WERI-Rb-1 (cell line): Measurements from ENCODE around the gene CENPC.

Experiments used
- DNase-seq: peaks from one replicate; pipeline ENCODE4 v3.0.0-alpha.2; 2020
- H3K27ac ChIP-seq: fragments of 250-450 bp; sonication (Bioruptor Pico); 2 replicates; pipeline ENCODE4 v1.5.1; 2020; ENCODE audit warnings: mild to moderate bottlenecking, moderate library complexity
- H3K27me3 ChIP-seq: fragments of 250-450 bp; sonication (Bioruptor Pico); 2 replicates; pipeline ENCODE4 v1.5.1; 2021; ENCODE audit warnings: mild to moderate bottlenecking, low read depth, moderate library complexity; ENCODE audit not compliant: insufficient read depth, severe bottlenecking
- H3K36me3 ChIP-seq: fragments of 250-450 bp; sonication (Bioruptor Pico); 2 replicates; pipeline ENCODE4 v1.5.1; 2020; ENCODE audit warnings: mild to moderate bottlenecking, moderate library complexity
- H3K4me3 ChIP-seq: 2 replicates; pipeline ENCODE4 v1.5.1; 2011; ENCODE audit warnings: low read depth, mild to moderate bottlenecking, control low read depth, low read length
- H3K9me3 ChIP-seq: fragments of 250-450 bp; sonication (Bioruptor Pico); 2 replicates; pipeline ENCODE4 v1.5.1; 2021; ENCODE audit warnings: mild to moderate bottlenecking, moderate library complexity; ENCODE audit not compliant: severe bottlenecking
- TF ChIP-seq, protein P1 (sequence below): IDR thresholded peaks from 2 replicates; pipeline ENCODE4 v1.5.1; 2011; ENCODE audit warnings: low read depth, mild to moderate bottlenecking, control low read depth, inconsistent platforms, low read length

CENPC gene

DNA sequence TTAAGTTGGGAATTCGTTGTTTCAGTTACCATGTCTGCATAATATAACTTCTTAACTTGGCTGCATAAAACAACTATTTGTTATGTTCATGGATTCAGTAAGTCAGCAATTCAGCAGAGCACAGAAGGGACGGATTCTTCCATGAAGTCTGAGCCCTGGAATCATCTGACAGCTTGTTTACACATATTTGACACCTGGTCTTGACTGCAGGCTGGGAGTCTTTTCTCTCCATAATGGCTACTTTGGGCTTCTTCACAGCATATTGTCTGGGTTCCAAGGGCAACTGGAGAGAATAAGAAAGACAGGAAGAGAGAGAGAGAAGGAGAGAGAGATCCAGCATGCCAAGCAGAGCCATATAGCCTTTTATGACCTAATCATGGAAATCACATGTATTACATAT, 23.1 kb downstream of the CENPC start:
- Histone ChIP-seq H3K27me3 (no peaks in the 10 kb centered on the region), H3K4me3 (no peak overlapping the region), H3K27ac (no peak overlapping the region), H3K9me3 (no peaks in the 10 kb centered on the region), H3K36me3 (peaks cover 13% of the 10 kb centered on the region)
- no peak for DNase-seq
- TF ChIP-seq, protein P1, sequence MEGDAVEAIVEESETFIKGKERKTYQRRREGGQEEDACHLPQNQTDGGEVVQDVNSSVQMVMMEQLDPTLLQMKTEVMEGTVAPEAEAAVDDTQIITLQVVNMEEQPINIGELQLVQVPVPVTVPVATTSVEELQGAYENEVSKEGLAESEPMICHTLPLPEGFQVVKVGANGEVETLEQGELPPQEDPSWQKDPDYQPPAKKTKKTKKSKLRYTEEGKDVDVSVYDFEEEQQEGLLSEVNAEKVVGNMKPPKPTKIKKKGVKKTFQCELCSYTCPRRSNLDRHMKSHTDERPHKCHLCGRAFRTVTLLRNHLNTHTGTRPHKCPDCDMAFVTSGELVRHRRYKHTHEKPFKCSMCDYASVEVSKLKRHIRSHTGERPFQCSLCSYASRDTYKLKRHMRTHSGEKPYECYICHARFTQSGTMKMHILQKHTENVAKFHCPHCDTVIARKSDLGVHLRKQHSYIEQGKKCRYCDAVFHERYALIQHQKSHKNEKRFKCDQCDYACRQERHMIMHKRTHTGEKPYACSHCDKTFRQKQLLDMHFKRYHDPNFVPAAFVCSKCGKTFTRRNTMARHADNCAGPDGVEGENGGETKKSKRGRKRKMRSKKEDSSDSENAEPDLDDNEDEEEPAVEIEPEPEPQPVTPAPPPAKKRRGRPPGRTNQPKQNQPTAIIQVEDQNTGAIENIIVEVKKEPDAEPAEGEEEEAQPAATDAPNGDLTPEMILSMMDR: no peak

DNA sequence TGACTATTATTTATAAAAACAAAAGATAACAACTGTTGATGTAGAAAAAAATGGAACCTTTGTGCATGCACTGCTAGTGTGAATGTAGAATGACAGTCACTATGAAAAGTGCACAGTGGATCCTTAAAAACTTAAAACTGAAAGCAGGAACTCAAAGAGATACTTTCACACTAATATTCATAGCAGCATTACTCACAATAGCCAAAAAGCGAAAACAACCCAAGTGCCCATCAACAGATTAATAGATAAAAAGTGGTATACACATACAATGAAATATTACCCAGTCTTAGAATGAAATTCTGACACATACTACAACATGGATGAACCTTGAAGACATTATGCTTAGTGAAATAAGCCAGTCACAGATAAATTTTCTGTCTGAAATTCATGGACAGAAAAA, 23.8 kb downstream of the CENPC start:
- Histone ChIP-seq H3K27me3 (no peaks in the 10 kb centered on the region), H3K4me3 (no peak overlapping the region), H3K27ac (no peak overlapping the region), H3K36me3 (peaks cover 16% of the 10 kb centered on the region), H3K9me3 (no peaks in the 10 kb centered on the region)
- TF ChIP-seq, protein P1: no peak
- DNase-seq: no peak

DNA sequence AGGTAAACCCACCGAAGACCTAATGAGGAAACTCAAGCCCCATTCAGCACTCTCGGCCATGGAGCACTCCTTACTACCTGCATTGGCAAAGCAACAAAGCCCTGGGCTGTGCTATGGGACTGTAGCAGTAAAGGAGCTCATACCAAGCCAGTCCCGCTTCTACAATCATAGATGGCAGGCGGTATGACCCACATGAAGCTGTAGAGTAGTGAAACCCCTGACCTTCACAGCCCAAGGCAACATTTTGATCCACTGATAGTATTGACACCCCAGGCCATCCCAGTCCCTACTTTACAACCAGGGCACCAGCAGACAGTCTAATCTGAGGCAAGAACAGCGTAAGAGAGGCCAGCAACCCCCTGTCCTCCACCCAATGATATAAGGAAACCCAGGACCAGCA, 25.2 kb downstream of the CENPC start:
- Histone ChIP-seq H3K27me3 (no peaks in the 10 kb centered on the region), H3K4me3 (no peak overlapping the region), H3K9me3 (no peaks in the 10 kb centered on the region), H3K36me3 (peaks cover 22% of the 10 kb centered on the region), H3K27ac (no peak overlapping the region)
- TF ChIP-seq, protein P1: no peak
- DNase-seq: no peak

DNA sequence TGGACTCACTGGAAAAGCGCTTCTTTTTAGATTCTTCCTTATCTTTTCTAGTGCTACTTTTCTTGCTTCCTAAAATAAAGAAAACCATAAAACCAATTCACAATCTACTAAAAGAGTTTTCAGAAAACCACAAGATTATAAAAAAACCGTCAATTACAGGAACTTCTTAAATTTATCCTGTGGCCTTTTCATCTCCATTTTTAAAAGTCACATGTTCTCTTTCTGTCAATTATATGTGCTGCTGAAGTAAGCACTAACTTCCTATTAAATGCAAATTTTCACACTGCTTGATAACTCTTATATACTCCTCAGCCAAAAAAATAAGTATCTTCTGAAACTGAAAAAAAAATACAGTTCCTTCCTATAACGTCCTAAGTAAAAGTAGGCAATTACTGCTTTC, 32.8 kb downstream of the CENPC start:
- no peak for DNase-seq
- TF ChIP-seq, protein P1: no peak

DNA sequence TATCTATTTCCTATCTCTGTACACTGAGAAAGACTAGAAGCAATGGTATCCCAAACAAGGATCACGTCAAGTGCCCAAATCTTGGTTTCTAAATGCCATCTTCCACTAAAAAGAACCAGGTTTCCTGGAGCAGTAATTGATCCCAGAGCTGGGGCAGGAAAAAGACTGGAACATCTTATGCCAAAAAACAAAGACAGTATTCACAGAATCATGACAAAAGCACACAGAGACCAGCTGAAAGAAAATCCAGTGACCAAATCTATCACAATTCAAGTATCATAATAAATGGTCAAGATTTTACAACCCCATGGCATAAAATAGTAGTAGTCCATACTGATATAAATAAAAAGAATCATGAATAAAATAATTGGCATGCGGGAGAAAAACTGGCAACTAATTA, 44.9 kb downstream of the CENPC start:
- Histone ChIP-seq H3K4me3 (no peak overlapping the region), H3K9me3 (no peaks in the 10 kb centered on the region), H3K27me3 (no peaks in the 10 kb centered on the region), H3K27ac (no peak overlapping the region), H3K36me3 (peaks cover 33% of the 10 kb centered on the region)
- no peak for DNase-seq
- TF ChIP-seq, protein P1: no peak

More for the DNA sequence above, 32.8 kb downstream of the CENPC start:
- Histone ChIP-seq H3K9me3 (no peaks in the 10 kb centered on the region), H3K27ac (no peak overlapping the region), H3K4me3 (no peak overlapping the region), H3K27me3 (no peaks in the 10 kb centered on the region), H3K36me3 (peaks cover 54% of the 10 kb centered on the region)

DNA sequence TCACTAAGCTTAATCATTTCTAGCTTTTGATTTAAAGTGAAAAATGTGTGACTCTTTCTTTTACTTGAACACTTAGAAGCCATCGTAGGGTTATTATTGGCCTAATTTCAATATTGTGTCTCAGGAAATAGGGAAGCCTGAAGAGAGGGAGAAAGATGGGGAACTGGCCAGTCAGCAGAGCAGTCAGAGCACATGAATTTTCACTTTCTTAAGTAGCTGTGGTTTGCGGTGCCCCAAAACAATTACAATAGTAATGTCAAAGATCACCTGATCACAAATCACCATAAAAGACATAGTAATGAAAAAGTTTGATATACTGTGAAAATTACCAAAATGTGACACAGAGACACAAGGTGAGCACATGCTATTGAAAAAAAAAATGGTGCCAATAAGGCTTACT, 45.5 kb downstream of the CENPC start:
- H3K27ac ChIP-seq: no peak overlapping the region
- no peaks in the 10 kb centered on the region for H3K27me3 ChIP-seq
- H3K36me3 ChIP-seq: peaks cover 28% of the 10 kb centered on the region
- no peak overlapping the region for H3K4me3 ChIP-seq
- TF ChIP-seq, protein P1: no peak
- H3K9me3 ChIP-seq: no peaks in the 10 kb centered on the region
- DNase-seq: no peak
